Transverse colon (tissue), 4 donors: Measurements from ENCODE around the gene C6orf47. TPM values are rescaled to one million over a fixed set of nuclear protein-coding genes. Genes with fewer than 3 reads are reported as not detected.

ENCODE experiments used
- DNase-seq: peaks from one replicate; pipeline ENCODE4 v3.0.0-alpha.2; 2019
- H3K27ac ChIP-seq, 4 donors: fragments of 200-600 bp; sonication (generic); 2 replicates each; pipeline ENCODE4 v1.5.1; 2016 to 2018; ENCODE audit warnings: inconsistent platforms in 4 of 4
- H3K27me3 ChIP-seq: fragments of 200-600 bp; sonication (generic); 2 replicates; pipeline ENCODE4 v1.5.1; 2017; ENCODE audit warnings: inconsistent platforms
- H3K36me3 ChIP-seq, 4 donors: fragments of 200-600 bp; sonication (generic); 2 replicates each; pipeline ENCODE4 v1.5.1; 2017 to 2019; ENCODE audit warnings: inconsistent platforms in 4 of 4
- H3K4me1 ChIP-seq, 4 donors: fragments of 200-600 bp; sonication (generic); 2 replicates each; pipeline ENCODE4 v1.5.1; 2017 to 2020; ENCODE audit warnings: inconsistent platforms in 4 of 4
- H3K4me3 ChIP-seq, 4 donors: fragments of 200-600 bp; sonication (generic); 1 replicate in 1 of 4; 2 replicates in 3 of 4; pipeline versions ENCODE4 v1.5.1 to v1.6.1; 2017 to 2019; ENCODE audit warnings: inconsistent platforms in 4 of 4
- H3K9me3 ChIP-seq, 2 donors: fragments of 200-600 bp; sonication (generic); 2 replicates each; pipeline ENCODE4 v1.5.1; 2017 to 2019; ENCODE audit warnings: inconsistent platforms in 2 of 2
- CTCF ChIP-seq, 5 experiments: fragments of 200-600 bp in 3 of 5; fragments of 450-650 bp in 2 of 5; sonication (generic) in 3 of 5; IDR thresholded peaks; 1 replicate in 2 of 5; 2 replicates in 3 of 5; pipeline ENCODE4 v1.5.1; 2016 to 2017; ENCODE audit warnings: antibody characterized with exemption in 5 of 5, inconsistent platforms in 3 of 5, mild to moderate bottlenecking in 2 of 5, moderate library complexity in 1 of 5
- EP300 ChIP-seq: sonication (generic); formaldehyde crosslinking; IDR thresholded peaks from one replicate; pipeline ENCODE4 v1.6.1; 2017; ENCODE audit warnings: antibody characterized with exemption, low read depth
- POLR2A ChIP-seq: fragments of 450-650 bp; IDR thresholded peaks from one replicate; pipeline ENCODE4 v1.6.1; 2016; ENCODE audit warnings: antibody characterized with exemption, mild to moderate bottlenecking, moderate library complexity
- POLR2AphosphoS5 ChIP-seq, 3 donors: sonication (generic); formaldehyde crosslinking; IDR thresholded peaks; one replicate each; pipeline ENCODE4 v1.6.1; 2016; ENCODE audit warnings: antibody characterized with exemption in 3 of 3
- WGBS, 2 donors: methylation state at CpG; one replicate each; pipeline ENCODE4 v1.1.5; 2018; ENCODE audit warnings: low coverage in 1 of 2; 5-methylcytosine and 5-hydroxymethylcytosine counted together
- in situ Hi-C, 4 donors: fragments of 200-750 bp; cut with MboI; loops; one replicate each; pipeline versions ENCODE4 v1.15.0 to v1.15.1; 2017; ENCODE audit warnings: low sequenced_read_pairs in 3 of 4, low pct_ligation_motif_present in 1 of 4, low pct_unique_long_range_greater_than_20kb in 1 of 4
- intact Hi-C: fragments of 100-400 bp; cut with DNase I; formaldehyde crosslinking; loops from one replicate; pipeline ENCODE4 v1.15.1; 2023; ENCODE audit warnings: low total_unique reads
- total RNA-seq, 4 donors: library from RNA; depleted of rRNA; stranded (reverse); fragments of >200 nt; gene quantifications; one replicate each; pipeline ENCODE4 v1.1.0, GENCODE V29; 2016

C6orf47 gene
- total RNA-seq, 4 donors from 2014 or later: 18.7 to 45.7 (median 25.2) TPM

GRCh38 chr6:31687321-31687720 is 26.7 kb upstream of the C6orf47 start:
- Histone ChIP-seq H3K9me3 (no peaks in the 10 kb centered on the region), H3K4me3 (no peak overlapping the region), H3K36me3 (peaks cover 0 to 34% (median 16%) of the 10 kb centered on the region in 4 donors), H3K4me1 (peaks cover 0 to 6% (median 0%) of the 10 kb centered on the region in 4 donors), H3K27ac (no peak overlapping the region), H3K27me3 (no peaks in the 10 kb centered on the region)
- no peak for TF ChIP-seq POLR2A
- no peak for TF ChIP-seq EP300
- TF ChIP-seq POLR2AphosphoS5 (IDR thresholded peaks at IDR 0.05): no peak
- TF ChIP-seq CTCF (IDR thresholded peaks at IDR 0.05): no peak
- no peak for DNase-seq
- WGBS, 2 donors: 87 to 89% methylated on average over 7 to 8 of the region's 8 CpGs
- in situ Hi-C loops: loop anchor here in 2 of 4 donors (5.0 to 10.0 kb wide), 2 partner anchors 77 to 80 kb away; partner anchors contain the start of gene SAPCD1 (in 1 of the 2)
- intact Hi-C loops: loop anchor here (10.0 kb wide), 1 partner anchor 147 kb away; no protein-coding TSS in a partner anchor

GRCh38 chr6:31686483-31686882 is 25.9 kb upstream of the C6orf47 start:
- in situ Hi-C loops (loop anchor here in 2 of 4 donors (5.0 to 10.0 kb wide), 2 partner anchors 78 to 81 kb away; partner anchors contain the start of gene SAPCD1 (in 1 of the 2)), intact Hi-C loops (loop anchor here (10.0 kb wide), 1 partner anchor 148 kb away; no protein-coding TSS in a partner anchor)
- peaks cover 0 to 28% (median 14%) of the 10 kb centered on the region in 4 donors for H3K36me3 ChIP-seq
- H3K27ac ChIP-seq: no peak overlapping the region
- no peak for DNase-seq
- WGBS, 2 donors: 61 to 87% methylated on average over 3 to 5 of the region's 5 CpGs
- peaks cover 3 to 14% (median 4%) of the 10 kb centered on the region in 4 donors for H3K4me1 ChIP-seq
- no peak for TF ChIP-seq POLR2AphosphoS5 (IDR thresholded peaks at IDR 0.05)
- no peak for TF ChIP-seq POLR2A
- TF ChIP-seq CTCF (IDR thresholded peaks at IDR 0.05): no peak
- no peak overlapping the region for H3K4me3 ChIP-seq
- H3K27me3 ChIP-seq: no peaks in the 10 kb centered on the region
- H3K9me3 ChIP-seq: no peaks in the 10 kb centered on the region

DNA sequence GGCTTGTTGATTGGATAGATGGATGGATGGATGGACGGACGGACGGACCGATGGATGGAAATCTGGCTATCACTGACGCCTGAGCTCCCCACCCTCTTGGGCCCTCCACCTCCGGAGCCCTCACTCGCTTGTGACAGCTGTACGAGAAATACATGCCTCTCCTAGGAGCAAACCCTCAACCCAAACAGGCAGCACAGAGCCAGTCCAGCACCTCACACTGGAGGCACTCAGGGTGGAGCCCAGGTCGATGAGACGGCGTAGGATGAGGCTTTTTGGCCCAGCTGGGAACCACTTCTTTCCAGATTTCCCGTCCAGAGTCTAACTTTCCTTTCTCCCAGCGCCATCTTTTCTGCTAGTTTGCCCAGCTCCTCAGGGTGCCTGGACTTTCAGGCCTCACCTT is 23.0 kb upstream of the C6orf47 start:
- intact Hi-C loops (loop anchor here (10.0 kb wide), 1 partner anchor 151 kb away; no protein-coding TSS in a partner anchor), in situ Hi-C loops (loop anchor here in 1 of 4 donors (10.0 kb wide), 1 partner anchor 81 kb away; the partner anchor contains the start of gene SAPCD1)
- WGBS, 2 donors: 85 to 92% methylated on average over 7 to 13 of the region's 13 CpGs
- TF ChIP-seq POLR2A: no peak
- no peak for TF ChIP-seq POLR2AphosphoS5 (IDR thresholded peaks at IDR 0.05)
- no peak for TF ChIP-seq EP300
- TF ChIP-seq CTCF (IDR thresholded peaks at IDR 0.05): no peak
- H3K4me3 ChIP-seq: peak overlapping the region in 1 of 4 donors; percentile 43
- peak overlapping the region in 3 of 4 donors; percentile 26 to 78 (median 73) for H3K27ac ChIP-seq
- DNase-seq: no peak
- peaks cover 5 to 26% (median 11%) of the 10 kb centered on the region in 4 donors for H3K4me1 ChIP-seq
- no peaks in the 10 kb centered on the region for H3K9me3 ChIP-seq
- no peaks in the 10 kb centered on the region for H3K27me3 ChIP-seq
- H3K36me3 ChIP-seq: peaks cover 0 to 17% (median 10%) of the 10 kb centered on the region in 4 donors

DNA sequence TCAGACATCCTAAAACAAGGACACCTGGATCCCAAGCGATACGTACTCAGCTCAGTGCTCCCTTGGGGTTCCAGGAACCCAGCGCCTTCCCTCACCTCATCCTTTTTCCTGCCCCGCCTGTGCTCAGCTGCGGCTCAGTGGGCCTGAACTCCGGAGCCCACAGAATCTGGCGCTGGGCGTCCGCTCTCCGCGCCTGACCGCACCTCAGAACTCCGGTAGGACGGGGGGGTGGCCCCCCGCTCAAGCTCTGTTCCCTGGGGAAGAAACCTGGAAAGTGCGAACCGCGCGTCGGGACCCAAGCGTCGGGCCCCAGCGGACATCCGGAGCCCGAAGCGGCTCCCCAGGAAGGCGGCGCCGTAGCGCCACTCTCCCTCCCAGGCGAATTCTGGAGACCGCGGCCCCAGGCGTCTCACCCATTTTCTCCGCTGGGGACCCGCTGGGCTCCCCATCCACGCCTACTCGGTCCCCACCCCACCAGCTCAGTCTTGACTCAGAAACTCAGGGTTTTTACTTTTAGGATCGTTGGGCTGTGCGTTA is 20.6 kb upstream of the C6orf47 start:
- H3K9me3 ChIP-seq: no peaks in the 10 kb centered on the region
- H3K4me1 ChIP-seq: peaks cover 5 to 26% (median 11%) of the 10 kb centered on the region in 4 donors
- intact Hi-C loops (loop anchor here (10.0 kb wide), 1 partner anchor 154 kb away; no protein-coding TSS in a partner anchor), in situ Hi-C loops (loop anchor here in 1 of 4 donors (10.0 kb wide), 1 partner anchor 84 kb away; the partner anchor contains the start of gene SAPCD1)
- peak; percentile 61 for DNase-seq
- no peaks in the 10 kb centered on the region for H3K27me3 ChIP-seq
- peak overlapping the region; percentile 70 to 85 (median 78) for H3K27ac ChIP-seq
- H3K36me3 ChIP-seq: peaks cover 0 to under 1% (median 0%) of the 10 kb centered on the region in 4 donors
- peak overlapping the region; percentile 42 to 63 (median 43) for H3K4me3 ChIP-seq
- TF ChIP-seq POLR2A (peak; percentile 31), POLR2AphosphoS5 (IDR thresholded peaks at IDR 0.05) (peak in 1 of 3 donors; percentile 5), EP300 (no peak), CTCF (IDR thresholded peaks at IDR 0.05) (peak in 1 of 5 experiments; percentile 19)
- WGBS, 2 donors: 2% methylated on average over 21 of the region's 40 CpGs; no CpG with 5 or more reads in 1 of the 2 donors
